Uterus (tissue), 2 donors: ENCODE measurements around the gene SPNS2.

Experiments
- POLR2A ChIP-seq, 2 donors: fragments of 450-650 bp; IDR thresholded peaks; one replicate each; pipeline ENCODE4 v1.6.1; 2016; ENCODE audit warnings: antibody characterized with exemption in 2 of 2, mild to moderate bottlenecking in 1 of 2, moderate library complexity in 1 of 2
- TF ChIP-seq, protein P1 (sequence below), 4 experiments: fragments of 200-600 bp in 2 of 4; fragments of 450-650 bp in 2 of 4; sonication (generic) in 2 of 4; IDR thresholded peaks; one replicate each; pipeline ENCODE4 v1.5.1; 2016 to 2019; ENCODE audit warnings: antibody characterized with exemption in 4 of 4, mild to moderate bottlenecking in 2 of 4, moderate library complexity in 1 of 4

DNA sequence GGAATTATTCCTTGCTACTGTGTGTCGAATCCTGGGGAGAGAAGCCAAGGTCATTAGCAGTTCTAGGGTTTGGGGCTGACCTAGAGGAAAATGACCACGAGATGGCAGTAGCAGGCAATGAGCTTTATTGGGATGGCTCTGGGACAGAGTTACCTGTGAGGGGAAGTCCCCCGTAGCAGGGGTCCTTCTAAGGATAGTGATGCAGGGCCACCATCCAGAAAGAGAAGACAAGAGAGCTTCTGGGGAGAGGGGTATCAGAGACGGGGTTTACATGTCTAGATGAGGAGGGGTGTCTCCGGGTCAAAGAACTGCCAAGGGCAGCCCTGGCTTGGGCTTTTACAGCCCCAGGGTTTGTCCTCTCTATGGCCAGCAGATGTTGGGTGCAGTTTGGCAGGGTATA lies 68.1 kb downstream of the SPNS2 start:
- TF ChIP-seq, protein P1, sequence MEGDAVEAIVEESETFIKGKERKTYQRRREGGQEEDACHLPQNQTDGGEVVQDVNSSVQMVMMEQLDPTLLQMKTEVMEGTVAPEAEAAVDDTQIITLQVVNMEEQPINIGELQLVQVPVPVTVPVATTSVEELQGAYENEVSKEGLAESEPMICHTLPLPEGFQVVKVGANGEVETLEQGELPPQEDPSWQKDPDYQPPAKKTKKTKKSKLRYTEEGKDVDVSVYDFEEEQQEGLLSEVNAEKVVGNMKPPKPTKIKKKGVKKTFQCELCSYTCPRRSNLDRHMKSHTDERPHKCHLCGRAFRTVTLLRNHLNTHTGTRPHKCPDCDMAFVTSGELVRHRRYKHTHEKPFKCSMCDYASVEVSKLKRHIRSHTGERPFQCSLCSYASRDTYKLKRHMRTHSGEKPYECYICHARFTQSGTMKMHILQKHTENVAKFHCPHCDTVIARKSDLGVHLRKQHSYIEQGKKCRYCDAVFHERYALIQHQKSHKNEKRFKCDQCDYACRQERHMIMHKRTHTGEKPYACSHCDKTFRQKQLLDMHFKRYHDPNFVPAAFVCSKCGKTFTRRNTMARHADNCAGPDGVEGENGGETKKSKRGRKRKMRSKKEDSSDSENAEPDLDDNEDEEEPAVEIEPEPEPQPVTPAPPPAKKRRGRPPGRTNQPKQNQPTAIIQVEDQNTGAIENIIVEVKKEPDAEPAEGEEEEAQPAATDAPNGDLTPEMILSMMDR (IDR thresholded peaks at IDR 0.05): peak; percentile 48 to 72 (median 63)
- no peak for TF ChIP-seq POLR2A (IDR thresholded peaks at IDR 0.05)
